ENCODE data around the gene MTMR2. TPM values are rescaled to one million over a fixed set of nuclear protein-coding genes. Genes with fewer than 3 reads are reported as not detected.
"Not testable (repeated sequence)": the region's sequence is repeated elsewhere in the genome, so short reads cannot be mapped to it uniquely, and the experiment has no call there.

The MTMR2 gene
- total and polyA plus RNA-seq, 2 of the 13 experiments (the other 11 are each of a cell fraction or from before 2014, with no cell fraction given): 12.7 to 22.3 TPM

DNA sequence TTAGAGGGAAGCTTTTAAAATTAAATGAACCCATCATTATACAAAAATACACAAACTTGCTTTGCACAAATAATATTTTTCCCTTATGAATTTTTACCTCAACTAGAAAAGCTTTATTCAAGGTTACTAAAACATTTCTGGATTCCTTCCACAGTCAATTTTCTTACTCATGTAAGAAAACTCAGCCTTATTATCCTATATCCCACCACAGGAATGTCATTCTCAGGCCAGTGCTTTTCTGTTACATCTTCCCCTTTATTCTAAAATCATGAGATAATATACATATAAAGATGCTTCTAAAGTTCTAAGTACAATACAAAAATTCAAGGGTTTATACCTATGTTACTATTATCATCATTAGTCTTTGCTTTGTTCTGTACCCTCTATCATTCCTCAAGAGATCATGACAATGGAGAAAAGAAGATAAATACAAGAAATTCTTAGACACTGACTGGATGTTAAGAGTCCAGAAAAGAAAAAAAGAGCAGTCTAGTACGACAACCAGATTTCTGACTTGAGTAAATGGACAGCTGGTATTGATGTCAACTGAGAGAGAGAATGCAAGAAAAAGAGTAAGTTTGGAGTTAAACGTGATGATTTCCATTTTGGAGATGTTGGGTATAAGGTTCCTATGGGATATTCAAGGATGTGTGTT lies 60.3 kb downstream of the MTMR2 start:
- Histone ChIP-seq H3K27ac (ENCODE audit: extremely low read length, insufficient read depth, low read length) (no peak overlapping the region), H4K20me1 (ENCODE audit: insufficient read depth, low read length) (no peaks in the 10 kb centered on the region), H3K79me2 (ENCODE audit: insufficient read depth, low read length) (no peaks in the 10 kb centered on the region), H3K4me2 (ENCODE audit: low read depth, low read length) (no peak overlapping the region), H3K4me3 (replicated peaks in 1 of 3; ENCODE audit: insufficient read depth in 1 of 3, low read depth in 2 of 3, low read length in 3 of 3) (no peak overlapping the region), H3K4me1 (ENCODE audit: insufficient read depth, low read length) (no peaks in the 10 kb centered on the region), H3K36me3 (replicated peaks in 1 of 2; ENCODE audit: control insufficient read depth in 1 of 2, insufficient read depth in 2 of 2, low read length in 2 of 2) (peaks cover 9 to 31% of the 10 kb centered on the region in 2 experiments; a peak in 2 of 5 replicates), H3K9ac (ENCODE audit: insufficient read depth, low read depth, low read length) (no peak overlapping the region), H3K27me3 (ENCODE audit: control insufficient read depth in 1 of 2, insufficient read depth in 2 of 2, low read length in 2 of 2) (no peaks in the 10 kb centered on the region), H2AFZ (ENCODE audit: low read length) (no peak overlapping the region), H3K9me3 (ENCODE audit: low read length) (no peaks in the 10 kb centered on the region)
- TF ChIP-seq, protein P1, sequence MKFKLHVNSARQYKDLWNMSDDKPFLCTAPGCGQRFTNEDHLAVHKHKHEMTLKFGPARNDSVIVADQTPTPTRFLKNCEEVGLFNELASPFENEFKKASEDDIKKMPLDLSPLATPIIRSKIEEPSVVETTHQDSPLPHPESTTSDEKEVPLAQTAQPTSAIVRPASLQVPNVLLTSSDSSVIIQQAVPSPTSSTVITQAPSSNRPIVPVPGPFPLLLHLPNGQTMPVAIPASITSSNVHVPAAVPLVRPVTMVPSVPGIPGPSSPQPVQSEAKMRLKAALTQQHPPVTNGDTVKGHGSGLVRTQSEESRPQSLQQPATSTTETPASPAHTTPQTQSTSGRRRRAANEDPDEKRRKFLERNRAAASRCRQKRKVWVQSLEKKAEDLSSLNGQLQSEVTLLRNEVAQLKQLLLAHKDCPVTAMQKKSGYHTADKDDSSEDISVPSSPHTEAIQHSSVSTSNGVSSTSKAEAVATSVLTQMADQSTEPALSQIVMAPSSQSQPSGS (CRISPR knock-in tag; IDR thresholded peaks at IDR 0.05): no peak
- TF ChIP-seq ZNF773 (CRISPR knock-in tag; IDR thresholded peaks at IDR 0.05; ENCODE audit: borderline replicate concordance) (no peak), ZNF724P (CRISPR knock-in tag; IDR thresholded peaks at IDR 0.05; ENCODE audit: borderline replicate concordance) (no peak), SAFB2 (CRISPR knock-in tag; IDR thresholded peaks at IDR 0.05; ENCODE audit: borderline replicate concordance, low read depth) (no peak), NCOA1 (CRISPR knock-in tag; IDR thresholded peaks at IDR 0.05) (no peak), MED1 (CRISPR knock-in tag; IDR thresholded peaks at IDR 0.05) (no peak), HOXA7 (CRISPR knock-in tag; IDR thresholded peaks at IDR 0.05) (no peak), SRSF1 (optimal IDR thresholded peaks at IDR 0.05; ENCODE audit: low read depth, low read length) (no peak), TAF15 (IDR thresholded peaks at IDR 0.05; ENCODE audit: low read depth, low read length, poor library complexity, severe bottlenecking) (no peak)
- TF ChIP-seq, protein P2, sequence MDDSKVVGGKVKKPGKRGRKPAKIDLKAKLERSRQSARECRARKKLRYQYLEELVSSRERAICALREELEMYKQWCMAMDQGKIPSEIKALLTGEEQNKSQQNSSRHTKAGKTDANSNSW (CRISPR knock-in tag; IDR thresholded peaks at IDR 0.05; ENCODE audit: borderline replicate concordance): no peak
- TF ChIP-seq, protein P3, sequence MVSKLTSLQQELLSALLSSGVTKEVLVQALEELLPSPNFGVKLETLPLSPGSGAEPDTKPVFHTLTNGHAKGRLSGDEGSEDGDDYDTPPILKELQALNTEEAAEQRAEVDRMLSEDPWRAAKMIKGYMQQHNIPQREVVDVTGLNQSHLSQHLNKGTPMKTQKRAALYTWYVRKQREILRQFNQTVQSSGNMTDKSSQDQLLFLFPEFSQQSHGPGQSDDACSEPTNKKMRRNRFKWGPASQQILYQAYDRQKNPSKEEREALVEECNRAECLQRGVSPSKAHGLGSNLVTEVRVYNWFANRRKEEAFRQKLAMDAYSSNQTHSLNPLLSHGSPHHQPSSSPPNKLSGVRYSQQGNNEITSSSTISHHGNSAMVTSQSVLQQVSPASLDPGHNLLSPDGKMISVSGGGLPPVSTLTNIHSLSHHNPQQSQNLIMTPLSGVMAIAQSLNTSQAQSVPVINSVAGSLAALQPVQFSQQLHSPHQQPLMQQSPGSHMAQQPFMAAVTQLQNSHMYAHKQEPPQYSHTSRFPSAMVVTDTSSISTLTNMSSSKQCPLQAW (CRISPR knock-in tag; IDR thresholded peaks at IDR 0.05): no peak
- in situ Hi-C loops (cut with HindIII; ENCODE audit: extremely low pct_ligation_motif_present, low pct_unique_long_range_greater_than_20kb): no loop called here
- intact Hi-C loops (cut with micrococcal nuclease; ENCODE audit: unreplicated experiment): no loop called here
- ATAC-seq (no peak), FAIRE-seq (no peak), DNase-seq (ENCODE audit: low spot score) (no peak)
- ChIA-PET CTCF (ENCODE audit: low intra/inter-chr PET ratio, low total read pairs) (no interaction called here), POLR2A (no interaction called here)
- 95% methylated on average over 2 of the region's 2 CpGs for WGBS (ENCODE audit: low lambda C conversion rate)
- no TSS peak for BruUV-seq (replicated peaks)

DNA sequence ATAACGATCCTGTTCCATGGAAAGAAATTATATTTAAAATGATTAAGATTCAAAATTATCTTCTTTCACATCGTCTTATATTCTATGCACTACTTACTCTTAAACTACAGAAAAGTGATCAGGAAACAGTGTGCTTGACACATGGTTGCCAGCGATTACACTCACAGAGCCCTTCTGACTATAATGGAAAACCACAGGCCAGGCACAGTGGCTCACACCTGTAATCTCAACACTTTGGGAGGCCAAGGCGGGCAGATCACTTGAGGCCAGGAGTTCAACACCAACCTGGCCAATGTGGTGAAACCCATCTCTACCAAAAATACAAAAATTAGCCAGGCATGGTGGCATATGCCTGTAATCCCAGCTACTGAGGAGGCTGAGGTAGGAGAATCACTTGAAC lies 63.9 kb downstream of the MTMR2 start:
- 97% methylated on average over 4 of the region's 4 CpGs for WGBS (ENCODE audit: low lambda C conversion rate)
- ATAC-seq; H3K27me3 ChIP-seq (ENCODE audit: control insufficient read depth in 1 of 2, insufficient read depth in 2 of 2, low read length in 2 of 2); BruUV-seq (replicated peaks); H3K9me3 ChIP-seq (ENCODE audit: low read length); H3K4me3 ChIP-seq (replicated peaks in 1 of 3; ENCODE audit: insufficient read depth in 1 of 3, low read depth in 2 of 3, low read length in 3 of 3); H3K4me2 ChIP-seq (ENCODE audit: low read depth, low read length); H3K79me2 ChIP-seq (ENCODE audit: insufficient read depth, low read length); FAIRE-seq; H3K4me1 ChIP-seq (ENCODE audit: insufficient read depth, low read length); in situ Hi-C loops (cut with HindIII; ENCODE audit: extremely low pct_ligation_motif_present, low pct_unique_long_range_greater_than_20kb); DNase-seq (ENCODE audit: low spot score); H4K20me1 ChIP-seq (ENCODE audit: insufficient read depth, low read length); POLR2A ChIA-PET; H3K27ac ChIP-seq (ENCODE audit: extremely low read length, insufficient read depth, low read length); intact Hi-C loops (cut with micrococcal nuclease; ENCODE audit: unreplicated experiment); CTCF ChIA-PET (ENCODE audit: low intra/inter-chr PET ratio, low total read pairs); H3K9ac ChIP-seq (ENCODE audit: insufficient read depth, low read depth, low read length); H2AFZ ChIP-seq (ENCODE audit: low read length): not testable (repeated sequence)
- H3K36me3 ChIP-seq (replicated peaks in 1 of 2; ENCODE audit: control insufficient read depth in 1 of 2, insufficient read depth in 2 of 2, low read length in 2 of 2): peaks cover 5 to 29% of the 10 kb centered on the region in 2 experiments; a peak in 3 of 5 replicates

All from HepG2 (cell line).